K562 (cell line): ENCODE data around the gene NPHS2.

Experiments
- LARP7 ChIP-seq: fragments of 450-650 bp; IDR thresholded peaks from 2 replicates; pipeline ENCODE4 v1.6.1; 2016
- POLR2AphosphoS5 ChIP-seq: IDR thresholded peaks from 2 replicates; pipeline ENCODE4 v1.6.1; 2011; ENCODE audit warnings: mild to moderate bottlenecking, low read depth, low read length, moderate library complexity; ENCODE audit not compliant: control insufficient read depth, insufficient read depth
- RAD21 ChIP-seq, 2 experiments: fragments of 250-450 bp in 1 of 2; fragments of 450-650 bp in 1 of 2; sonication (Bioruptor Pico) in 1 of 2; formaldehyde crosslinking in 1 of 2; IDR thresholded peaks in 1 of 2; conservative IDR thresholded peaks in 1 of 2; 2 replicates each; pipeline versions ENCODE4 v1.4.0 to v1.8.0; 2020 to 2022; ENCODE audit warnings: mild to moderate bottlenecking in 2 of 2, moderate library complexity in 1 of 2
- TAF1 ChIP-seq: IDR thresholded peaks from 2 replicates; pipeline ENCODE4 v1.6.1; 2011; ENCODE audit warnings: mild to moderate bottlenecking, low read length, moderate library complexity; ENCODE audit not compliant: insufficient read depth, control insufficient read depth, severe bottlenecking; ENCODE audit errors: extremely low read depth
- ZNF589 ChIP-seq: fragments of 200-800 bp; sonication (Bioruptor generic); IDR thresholded peaks from 2 replicates; pipeline ENCODE4 v1.6.1; 2016; ENCODE audit warnings: low read depth, missing genetic modification characterization, missing compliant biosample characterization
- ZNF644 ChIP-seq: fragments of 200-800 bp; sonication (Bioruptor generic); IDR thresholded peaks from 2 replicates; pipeline ENCODE4 v1.6.1; 2016; ENCODE audit warnings: low read depth, missing genetic modification characterization, missing compliant biosample characterization
- TF ChIP-seq, protein P1 (sequence below): fragments of 450-650 bp; IDR thresholded peaks from 2 replicates; pipeline ENCODE4 v1.6.1; 2016; ENCODE audit warnings: mild to moderate bottlenecking, moderate library complexity
- TF ChIP-seq, protein P2 (sequence below): sonication (generic); formaldehyde crosslinking; IDR thresholded peaks from 2 replicates; pipeline ENCODE4 v1.8.1; 2023; ENCODE audit warnings: mild to moderate bottlenecking, missing genetic modification reagents
- TF ChIP-seq, protein P3 (sequence below), 3 experiments: IDR thresholded peaks in 2 of 3; conservative IDR thresholded peaks in 1 of 3; 2 replicates each; pipeline ENCODE4 v1.5.1; 2011 to 2012; ENCODE audit warnings: low read length in 3 of 3, mild to moderate bottlenecking in 3 of 3, control low read depth in 2 of 3, improper control_type of control experiment in 1 of 3, inconsistent platforms in 1 of 3, low read depth in 1 of 3, mixed read lengths in 1 of 3, moderate library complexity in 1 of 3; ENCODE audit not compliant: insufficient read depth in 2 of 3

- no peak for TF ChIP-seq LARP7
- TF ChIP-seq ZNF644 (tag): no peak
- TF ChIP-seq TAF1: no peak
- TF ChIP-seq, protein P1, sequence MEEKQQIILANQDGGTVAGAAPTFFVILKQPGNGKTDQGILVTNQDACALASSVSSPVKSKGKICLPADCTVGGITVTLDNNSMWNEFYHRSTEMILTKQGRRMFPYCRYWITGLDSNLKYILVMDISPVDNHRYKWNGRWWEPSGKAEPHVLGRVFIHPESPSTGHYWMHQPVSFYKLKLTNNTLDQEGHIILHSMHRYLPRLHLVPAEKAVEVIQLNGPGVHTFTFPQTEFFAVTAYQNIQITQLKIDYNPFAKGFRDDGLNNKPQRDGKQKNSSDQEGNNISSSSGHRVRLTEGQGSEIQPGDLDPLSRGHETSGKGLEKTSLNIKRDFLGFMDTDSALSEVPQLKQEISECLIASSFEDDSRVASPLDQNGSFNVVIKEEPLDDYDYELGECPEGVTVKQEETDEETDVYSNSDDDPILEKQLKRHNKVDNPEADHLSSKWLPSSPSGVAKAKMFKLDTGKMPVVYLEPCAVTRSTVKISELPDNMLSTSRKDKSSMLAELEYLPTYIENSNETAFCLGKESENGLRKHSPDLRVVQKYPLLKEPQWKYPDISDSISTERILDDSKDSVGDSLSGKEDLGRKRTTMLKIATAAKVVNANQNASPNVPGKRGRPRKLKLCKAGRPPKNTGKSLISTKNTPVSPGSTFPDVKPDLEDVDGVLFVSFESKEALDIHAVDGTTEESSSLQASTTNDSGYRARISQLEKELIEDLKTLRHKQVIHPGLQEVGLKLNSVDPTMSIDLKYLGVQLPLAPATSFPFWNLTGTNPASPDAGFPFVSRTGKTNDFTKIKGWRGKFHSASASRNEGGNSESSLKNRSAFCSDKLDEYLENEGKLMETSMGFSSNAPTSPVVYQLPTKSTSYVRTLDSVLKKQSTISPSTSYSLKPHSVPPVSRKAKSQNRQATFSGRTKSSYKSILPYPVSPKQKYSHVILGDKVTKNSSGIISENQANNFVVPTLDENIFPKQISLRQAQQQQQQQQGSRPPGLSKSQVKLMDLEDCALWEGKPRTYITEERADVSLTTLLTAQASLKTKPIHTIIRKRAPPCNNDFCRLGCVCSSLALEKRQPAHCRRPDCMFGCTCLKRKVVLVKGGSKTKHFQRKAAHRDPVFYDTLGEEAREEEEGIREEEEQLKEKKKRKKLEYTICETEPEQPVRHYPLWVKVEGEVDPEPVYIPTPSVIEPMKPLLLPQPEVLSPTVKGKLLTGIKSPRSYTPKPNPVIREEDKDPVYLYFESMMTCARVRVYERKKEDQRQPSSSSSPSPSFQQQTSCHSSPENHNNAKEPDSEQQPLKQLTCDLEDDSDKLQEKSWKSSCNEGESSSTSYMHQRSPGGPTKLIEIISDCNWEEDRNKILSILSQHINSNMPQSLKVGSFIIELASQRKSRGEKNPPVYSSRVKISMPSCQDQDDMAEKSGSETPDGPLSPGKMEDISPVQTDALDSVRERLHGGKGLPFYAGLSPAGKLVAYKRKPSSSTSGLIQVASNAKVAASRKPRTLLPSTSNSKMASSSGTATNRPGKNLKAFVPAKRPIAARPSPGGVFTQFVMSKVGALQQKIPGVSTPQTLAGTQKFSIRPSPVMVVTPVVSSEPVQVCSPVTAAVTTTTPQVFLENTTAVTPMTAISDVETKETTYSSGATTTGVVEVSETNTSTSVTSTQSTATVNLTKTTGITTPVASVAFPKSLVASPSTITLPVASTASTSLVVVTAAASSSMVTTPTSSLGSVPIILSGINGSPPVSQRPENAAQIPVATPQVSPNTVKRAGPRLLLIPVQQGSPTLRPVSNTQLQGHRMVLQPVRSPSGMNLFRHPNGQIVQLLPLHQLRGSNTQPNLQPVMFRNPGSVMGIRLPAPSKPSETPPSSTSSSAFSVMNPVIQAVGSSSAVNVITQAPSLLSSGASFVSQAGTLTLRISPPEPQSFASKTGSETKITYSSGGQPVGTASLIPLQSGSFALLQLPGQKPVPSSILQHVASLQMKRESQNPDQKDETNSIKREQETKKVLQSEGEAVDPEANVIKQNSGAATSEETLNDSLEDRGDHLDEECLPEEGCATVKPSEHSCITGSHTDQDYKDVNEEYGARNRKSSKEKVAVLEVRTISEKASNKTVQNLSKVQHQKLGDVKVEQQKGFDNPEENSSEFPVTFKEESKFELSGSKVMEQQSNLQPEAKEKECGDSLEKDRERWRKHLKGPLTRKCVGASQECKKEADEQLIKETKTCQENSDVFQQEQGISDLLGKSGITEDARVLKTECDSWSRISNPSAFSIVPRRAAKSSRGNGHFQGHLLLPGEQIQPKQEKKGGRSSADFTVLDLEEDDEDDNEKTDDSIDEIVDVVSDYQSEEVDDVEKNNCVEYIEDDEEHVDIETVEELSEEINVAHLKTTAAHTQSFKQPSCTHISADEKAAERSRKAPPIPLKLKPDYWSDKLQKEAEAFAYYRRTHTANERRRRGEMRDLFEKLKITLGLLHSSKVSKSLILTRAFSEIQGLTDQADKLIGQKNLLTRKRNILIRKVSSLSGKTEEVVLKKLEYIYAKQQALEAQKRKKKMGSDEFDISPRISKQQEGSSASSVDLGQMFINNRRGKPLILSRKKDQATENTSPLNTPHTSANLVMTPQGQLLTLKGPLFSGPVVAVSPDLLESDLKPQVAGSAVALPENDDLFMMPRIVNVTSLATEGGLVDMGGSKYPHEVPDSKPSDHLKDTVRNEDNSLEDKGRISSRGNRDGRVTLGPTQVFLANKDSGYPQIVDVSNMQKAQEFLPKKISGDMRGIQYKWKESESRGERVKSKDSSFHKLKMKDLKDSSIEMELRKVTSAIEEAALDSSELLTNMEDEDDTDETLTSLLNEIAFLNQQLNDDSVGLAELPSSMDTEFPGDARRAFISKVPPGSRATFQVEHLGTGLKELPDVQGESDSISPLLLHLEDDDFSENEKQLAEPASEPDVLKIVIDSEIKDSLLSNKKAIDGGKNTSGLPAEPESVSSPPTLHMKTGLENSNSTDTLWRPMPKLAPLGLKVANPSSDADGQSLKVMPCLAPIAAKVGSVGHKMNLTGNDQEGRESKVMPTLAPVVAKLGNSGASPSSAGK: no peak
- TF ChIP-seq ZNF589: no peak
- TF ChIP-seq POLR2AphosphoS5: no peak
- TF ChIP-seq, protein P2, sequence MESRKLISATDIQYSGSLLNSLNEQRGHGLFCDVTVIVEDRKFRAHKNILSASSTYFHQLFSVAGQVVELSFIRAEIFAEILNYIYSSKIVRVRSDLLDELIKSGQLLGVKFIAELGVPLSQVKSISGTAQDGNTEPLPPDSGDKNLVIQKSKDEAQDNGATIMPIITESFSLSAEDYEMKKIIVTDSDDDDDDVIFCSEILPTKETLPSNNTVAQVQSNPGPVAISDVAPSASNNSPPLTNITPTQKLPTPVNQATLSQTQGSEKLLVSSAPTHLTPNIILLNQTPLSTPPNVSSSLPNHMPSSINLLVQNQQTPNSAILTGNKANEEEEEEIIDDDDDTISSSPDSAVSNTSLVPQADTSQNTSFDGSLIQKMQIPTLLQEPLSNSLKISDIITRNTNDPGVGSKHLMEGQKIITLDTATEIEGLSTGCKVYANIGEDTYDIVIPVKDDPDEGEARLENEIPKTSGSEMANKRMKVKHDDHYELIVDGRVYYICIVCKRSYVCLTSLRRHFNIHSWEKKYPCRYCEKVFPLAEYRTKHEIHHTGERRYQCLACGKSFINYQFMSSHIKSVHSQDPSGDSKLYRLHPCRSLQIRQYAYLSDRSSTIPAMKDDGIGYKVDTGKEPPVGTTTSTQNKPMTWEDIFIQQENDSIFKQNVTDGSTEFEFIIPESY (CRISPR knock-in tag): no peak
- no peak for TF ChIP-seq RAD21 (CRISPR knock-in tag; conservative IDR thresholded peaks at IDR 0.05 in 1 of 2, IDR thresholded peaks at IDR 0.05 in 1 of 2)
- TF ChIP-seq, protein P3, sequence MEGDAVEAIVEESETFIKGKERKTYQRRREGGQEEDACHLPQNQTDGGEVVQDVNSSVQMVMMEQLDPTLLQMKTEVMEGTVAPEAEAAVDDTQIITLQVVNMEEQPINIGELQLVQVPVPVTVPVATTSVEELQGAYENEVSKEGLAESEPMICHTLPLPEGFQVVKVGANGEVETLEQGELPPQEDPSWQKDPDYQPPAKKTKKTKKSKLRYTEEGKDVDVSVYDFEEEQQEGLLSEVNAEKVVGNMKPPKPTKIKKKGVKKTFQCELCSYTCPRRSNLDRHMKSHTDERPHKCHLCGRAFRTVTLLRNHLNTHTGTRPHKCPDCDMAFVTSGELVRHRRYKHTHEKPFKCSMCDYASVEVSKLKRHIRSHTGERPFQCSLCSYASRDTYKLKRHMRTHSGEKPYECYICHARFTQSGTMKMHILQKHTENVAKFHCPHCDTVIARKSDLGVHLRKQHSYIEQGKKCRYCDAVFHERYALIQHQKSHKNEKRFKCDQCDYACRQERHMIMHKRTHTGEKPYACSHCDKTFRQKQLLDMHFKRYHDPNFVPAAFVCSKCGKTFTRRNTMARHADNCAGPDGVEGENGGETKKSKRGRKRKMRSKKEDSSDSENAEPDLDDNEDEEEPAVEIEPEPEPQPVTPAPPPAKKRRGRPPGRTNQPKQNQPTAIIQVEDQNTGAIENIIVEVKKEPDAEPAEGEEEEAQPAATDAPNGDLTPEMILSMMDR (IDR thresholded peaks at IDR 0.05 in 2 of 3, conservative IDR thresholded peaks at IDR 0.05 in 1 of 3; ENCODE audit: insufficient read depth in 2 of 3, low read depth in 1 of 3, low read length in 3 of 3): no peak
These were observed 65.7 kb downstream of the NPHS2 start for GRCh38 chr1:179510038-179510437.
